Right ventricle myocardium superior (tissue), 1 donor: ENCODE measurements around the gene UBE2H. TPM values are rescaled to one million over a fixed set of nuclear protein-coding genes. Genes with fewer than 3 reads are reported as not detected.
"Not testable (repeated sequence)": the region's sequence is repeated elsewhere in the genome, so short reads cannot be mapped to it uniquely, and the experiment has no call there.

Experiments
- ATAC-seq: fragments of 200-7000 bp; cut with Tn5 transposase; one replicate; pipeline ENCODE4 v1.9.1; 2020; ENCODE audit warnings: mild to moderate bottlenecking; ENCODE audit not compliant: poor library complexity
- DNase-seq: peaks from one replicate; pipeline ENCODE4 v3.0.0-alpha.2; 2020
- intact Hi-C: fragments of 100-400 bp; cut with DNase I; formaldehyde crosslinking; loops from one replicate; pipeline ENCODE4 v1.11.2; 2022
- total RNA-seq: library from RNA; stranded (reverse); fragmentation: NEBNext Ultra II Directional; extraction: Animal tissue kit (Norgen Biotek cat#: 25700); gene quantifications from one replicate; pipeline ENCODE4 v1.2.1, GENCODE V29; 2021
- donor health status: DM: no; HTN: yes; CAD: no; lungs with severe emphysema.

UBE2H gene
- total RNA-seq, 1 donor from 2014 or later = 96.8 TPM

GRCh38 chr7:129832701-129833227 is 120.0 kb downstream of the UBE2H start:
- ATAC-seq = no peak
- intact Hi-C loops = no loop called here
- DNase-seq = no peak

- no peak for ATAC-seq
- intact Hi-C loops = no loop called here
- no peak for DNase-seq
These were observed 120.5 kb downstream of the UBE2H start for GRCh38 chr7:129832282-129832681.

- DNase-seq (no peak), ATAC-seq (peak; percentile 49)
- intact Hi-C loops = no loop called here
These were observed 121.2 kb downstream of the UBE2H start for GRCh38 chr7:129831424-129832058.

GRCh38 chr7:129830949-129831348 is 121.8 kb downstream of the UBE2H start:
- ATAC-seq = no peak
- DNase-seq = no peak
- intact Hi-C loops = no loop called here

- peak; percentile 50 for ATAC-seq
- intact Hi-C loops = loop anchor here (5.0 to 10.0 kb wide), 3 partner anchors 122 to 182 kb away; partner anchors contain the start of gene UBE2H
- DNase-seq = peak; percentile 53
These were observed 122.8 kb downstream of the UBE2H start for GRCh38 chr7:129829737-129830631.

GRCh38 chr7:129828989-129829736 is 123.6 kb downstream of the UBE2H start:
- ATAC-seq (no peak), DNase-seq (no peak)
- intact Hi-C loops = loop anchor here (5.0 to 10.0 kb wide), 3 partner anchors 123 to 183 kb away; partner anchors contain the start of gene UBE2H

- intact Hi-C loops = loop anchor here (5.0 to 10.0 kb wide), 3 partner anchors 124 to 184 kb away; partner anchors contain the start of gene UBE2H
- ATAC-seq (no peak), DNase-seq (no peak)
These were observed 124.5 kb downstream of the UBE2H start for GRCh38 chr7:129828078-129828762.

- intact Hi-C loops = loop anchor here (5.0 to 10.0 kb wide), 3 partner anchors 125 to 185 kb away; partner anchors contain the start of gene UBE2H
- DNase-seq (no peak), ATAC-seq (no peak)
These were observed 125.2 kb downstream of the UBE2H start for GRCh38 chr7:129827467-129827990.

- ATAC-seq, DNase-seq: not testable (repeated sequence)
- intact Hi-C loops = loop anchor here (5.0 to 10.0 kb wide), 3 partner anchors 125 to 185 kb away; partner anchors contain the start of gene UBE2H
These were observed 125.9 kb downstream of the UBE2H start for GRCh38 chr7:129826895-129827294.

- peak; percentile 88 for ATAC-seq
- DNase-seq = peak; percentile 93
- intact Hi-C loops = loop anchor here (5.0 to 10.0 kb wide), 3 partner anchors 127 to 187 kb away; partner anchors contain the start of gene UBE2H
These were observed 127.4 kb downstream of the UBE2H start for GRCh38 chr7:129825209-129825970.

GRCh38 chr7:129824291-129825208 is 128.2 kb downstream of the UBE2H start:
- intact Hi-C loops = loop anchor here (5.0 to 10.0 kb wide), 3 partner anchors 128 to 188 kb away; partner anchors contain the start of gene UBE2H
- DNase-seq (no peak), ATAC-seq (peak; percentile 31)

GRCh38 chr7:129823143-129823542 is 129.6 kb downstream of the UBE2H start:
- ATAC-seq, DNase-seq: not testable (repeated sequence)
- intact Hi-C loops = loop anchor here (10.0 kb wide), 1 partner anchor 158 kb away; no protein-coding TSS in a partner anchor

GRCh38 chr7:129821476-129821875 is 131.3 kb downstream of the UBE2H start:
- ATAC-seq = no peak
- intact Hi-C loops = loop anchor here (10.0 kb wide), 1 partner anchor 157 kb away; no protein-coding TSS in a partner anchor
- DNase-seq = no peak

- no peak for DNase-seq
- ATAC-seq = no peak
- intact Hi-C loops = no loop called here
These were observed 136.0 kb downstream of the UBE2H start for GRCh38 chr7:129816742-129817141.

GRCh38 chr7:129807863-129808262 is 144.9 kb downstream of the UBE2H start:
- ATAC-seq (no peak), DNase-seq (no peak)
- intact Hi-C loops = no loop called here
